ENCODE measurements around the gene TGFA.

Gene TGFA

DNA sequence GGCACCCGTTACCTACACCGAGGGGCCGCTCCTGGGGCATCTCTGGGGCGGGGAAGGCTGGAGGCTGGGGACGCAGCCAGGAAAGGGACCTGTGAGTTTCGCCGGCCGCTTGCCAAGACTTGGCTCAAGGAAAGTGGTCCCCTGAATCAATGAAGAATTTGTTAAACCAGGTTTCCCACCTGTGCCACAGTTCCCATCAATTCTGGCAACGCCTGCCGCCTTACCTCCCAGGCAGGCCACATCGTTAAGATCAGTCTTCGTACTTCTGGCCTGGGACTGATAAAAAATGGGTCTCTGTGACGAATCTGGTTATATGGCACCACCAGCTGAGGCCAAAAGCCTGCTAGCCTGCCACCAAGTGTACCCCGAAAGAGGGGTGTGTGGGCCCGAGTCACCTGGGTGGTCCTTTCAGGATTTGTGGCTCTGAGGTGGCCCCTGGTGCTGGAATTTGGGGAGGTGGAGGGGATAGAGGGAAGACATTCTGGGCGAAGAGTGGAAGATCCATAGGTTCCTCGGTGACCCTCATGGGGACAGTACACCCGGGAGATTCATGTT lies 789 bp upstream of the TGFA start:
- Histone ChIP-seq H2AFZ (ENCODE audit: low read depth, low read length) (peak overlapping the region; percentile 83), H3K4me3 (ENCODE audit: low read length) (peak overlapping the region; percentile 87), H3K79me2 (ENCODE audit: low read length) (no peaks in the 10 kb centered on the region), H3K27ac (ENCODE audit: low read length) (no peak overlapping the region), H3K4me2 (ENCODE audit: low read length) (peak overlapping the region; percentile 99), H3K4me1 (ENCODE audit: low read length) (peaks cover 22% of the 10 kb centered on the region), H4K20me1 (ENCODE audit: insufficient read depth, low read length) (no peaks in the 10 kb centered on the region), H3K9ac (ENCODE audit: low read length) (peak overlapping the region; percentile 71), H3K36me3 (replicated peaks; ENCODE audit: low read depth, low read length) (no peaks in the 10 kb centered on the region), H3K9me3 (ENCODE audit: insufficient read depth, low read length) (no peaks in the 10 kb centered on the region), H3K27me3 (ENCODE audit: low read depth, low read length) (peaks cover 40% of the 10 kb centered on the region)
- no peak for TF ChIP-seq EZH2phosphoT487 (IDR thresholded peaks at IDR 0.05; ENCODE audit: low read depth)
- TF ChIP-seq, protein P1, sequence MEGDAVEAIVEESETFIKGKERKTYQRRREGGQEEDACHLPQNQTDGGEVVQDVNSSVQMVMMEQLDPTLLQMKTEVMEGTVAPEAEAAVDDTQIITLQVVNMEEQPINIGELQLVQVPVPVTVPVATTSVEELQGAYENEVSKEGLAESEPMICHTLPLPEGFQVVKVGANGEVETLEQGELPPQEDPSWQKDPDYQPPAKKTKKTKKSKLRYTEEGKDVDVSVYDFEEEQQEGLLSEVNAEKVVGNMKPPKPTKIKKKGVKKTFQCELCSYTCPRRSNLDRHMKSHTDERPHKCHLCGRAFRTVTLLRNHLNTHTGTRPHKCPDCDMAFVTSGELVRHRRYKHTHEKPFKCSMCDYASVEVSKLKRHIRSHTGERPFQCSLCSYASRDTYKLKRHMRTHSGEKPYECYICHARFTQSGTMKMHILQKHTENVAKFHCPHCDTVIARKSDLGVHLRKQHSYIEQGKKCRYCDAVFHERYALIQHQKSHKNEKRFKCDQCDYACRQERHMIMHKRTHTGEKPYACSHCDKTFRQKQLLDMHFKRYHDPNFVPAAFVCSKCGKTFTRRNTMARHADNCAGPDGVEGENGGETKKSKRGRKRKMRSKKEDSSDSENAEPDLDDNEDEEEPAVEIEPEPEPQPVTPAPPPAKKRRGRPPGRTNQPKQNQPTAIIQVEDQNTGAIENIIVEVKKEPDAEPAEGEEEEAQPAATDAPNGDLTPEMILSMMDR (IDR thresholded peaks at IDR 0.05; ENCODE audit: low read depth, low read length): no peak

DNA sequence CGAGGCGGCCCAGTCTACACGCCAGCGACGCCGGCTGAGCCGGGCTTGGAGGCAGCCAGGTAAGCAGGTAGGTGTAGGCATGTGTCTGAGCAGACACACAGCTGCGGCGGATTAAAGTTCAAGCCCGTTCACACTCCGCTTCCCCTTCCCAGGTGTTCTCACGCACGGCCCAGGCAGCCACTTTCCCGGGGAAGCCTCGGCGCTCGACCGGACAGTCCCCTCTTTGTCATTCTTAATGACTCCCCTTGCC lies 367 bp downstream of the TGFA start:
- H3K4me2 ChIP-seq (ENCODE audit: low read length): peak overlapping the region; percentile 99
- H3K9ac ChIP-seq (ENCODE audit: low read length): peak overlapping the region; percentile 71
- H3K4me3 ChIP-seq (ENCODE audit: low read length): peak overlapping the region; percentile 87
- no peaks in the 10 kb centered on the region for H3K36me3 ChIP-seq (replicated peaks; ENCODE audit: low read depth, low read length)
- TF ChIP-seq EZH2phosphoT487 (IDR thresholded peaks at IDR 0.05; ENCODE audit: low read depth): no peak
- TF ChIP-seq, protein P1 (IDR thresholded peaks at IDR 0.05; ENCODE audit: low read depth, low read length): no peak
- no peaks in the 10 kb centered on the region for H3K9me3 ChIP-seq (ENCODE audit: insufficient read depth, low read length)
- no peaks in the 10 kb centered on the region for H4K20me1 ChIP-seq (ENCODE audit: insufficient read depth, low read length)
- H3K27me3 ChIP-seq (ENCODE audit: low read depth, low read length): peaks cover 35% of the 10 kb centered on the region
- H3K27ac ChIP-seq (ENCODE audit: low read length): no peak overlapping the region
- H2AFZ ChIP-seq (ENCODE audit: low read depth, low read length): peak overlapping the region; percentile 90
- H3K4me1 ChIP-seq (ENCODE audit: low read length): peaks cover 22% of the 10 kb centered on the region
- no peaks in the 10 kb centered on the region for H3K79me2 ChIP-seq (ENCODE audit: low read length)

DNA sequence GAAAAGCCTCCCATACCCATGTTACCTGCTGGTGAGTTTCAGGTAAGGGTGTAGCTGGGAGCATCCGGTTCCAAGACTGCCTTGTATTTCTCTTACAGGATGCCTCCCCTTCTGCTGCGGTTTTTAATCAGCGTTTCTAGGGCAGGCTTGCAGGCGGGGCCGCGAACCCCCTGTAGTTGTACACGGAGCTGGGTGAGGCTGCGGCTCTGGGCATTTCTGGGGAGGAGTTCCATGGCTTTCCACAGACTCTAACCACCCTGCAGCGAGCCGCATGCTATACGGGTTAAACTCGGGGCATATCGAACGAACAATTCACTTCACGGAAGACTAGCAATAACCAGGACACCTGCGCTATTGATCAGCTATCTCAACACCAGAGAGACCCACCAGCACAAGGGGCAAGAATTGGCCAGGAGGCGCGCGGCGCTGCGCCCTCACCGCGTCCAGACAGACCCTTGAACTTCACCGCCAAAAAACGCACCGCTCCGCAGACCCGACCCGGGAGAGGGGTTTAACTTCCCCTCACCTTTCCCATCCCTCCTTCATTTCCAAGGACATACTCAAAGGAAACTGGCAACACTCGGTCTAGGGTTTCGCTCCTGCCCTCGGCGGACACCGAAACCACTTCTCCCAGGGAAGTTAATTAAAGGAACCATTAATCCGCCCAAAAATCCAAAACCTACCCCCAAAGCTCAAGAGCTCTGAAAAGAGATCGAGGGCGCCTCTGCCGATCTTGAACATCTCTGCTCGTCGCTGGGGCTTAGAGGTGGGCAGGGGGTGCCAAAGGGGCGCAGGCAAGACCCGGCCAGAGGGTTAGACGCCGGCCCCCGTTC lies 909 bp downstream of the TGFA start:
- no peak overlapping the region for H3K27ac ChIP-seq (ENCODE audit: low read length)
- H3K27me3 ChIP-seq (ENCODE audit: low read depth, low read length): peaks cover 31% of the 10 kb centered on the region
- no peaks in the 10 kb centered on the region for H3K79me2 ChIP-seq (ENCODE audit: low read length)
- peaks cover 22% of the 10 kb centered on the region for H3K4me1 ChIP-seq (ENCODE audit: low read length)
- peak overlapping the region; percentile 90; the same call in 1 of the 2 replicates for H2AFZ ChIP-seq (ENCODE audit: low read depth, low read length)
- no peaks in the 10 kb centered on the region for H4K20me1 ChIP-seq (ENCODE audit: insufficient read depth, low read length)
- H3K9ac ChIP-seq (ENCODE audit: low read length): peak overlapping the region; percentile 71; the same call in 1 of the 2 replicates
- TF ChIP-seq EZH2phosphoT487 (IDR thresholded peaks at IDR 0.05; ENCODE audit: low read depth): no peak
- TF ChIP-seq, protein P1 (IDR thresholded peaks at IDR 0.05; ENCODE audit: low read depth, low read length): no peak
- H3K4me2 ChIP-seq (ENCODE audit: low read length): peak overlapping the region; percentile 99
- peak overlapping the region; percentile 87 for H3K4me3 ChIP-seq (ENCODE audit: low read length)
- H3K9me3 ChIP-seq (ENCODE audit: insufficient read depth, low read length): no peaks in the 10 kb centered on the region
- H3K36me3 ChIP-seq (replicated peaks; ENCODE audit: low read depth, low read length): no peaks in the 10 kb centered on the region

DNA sequence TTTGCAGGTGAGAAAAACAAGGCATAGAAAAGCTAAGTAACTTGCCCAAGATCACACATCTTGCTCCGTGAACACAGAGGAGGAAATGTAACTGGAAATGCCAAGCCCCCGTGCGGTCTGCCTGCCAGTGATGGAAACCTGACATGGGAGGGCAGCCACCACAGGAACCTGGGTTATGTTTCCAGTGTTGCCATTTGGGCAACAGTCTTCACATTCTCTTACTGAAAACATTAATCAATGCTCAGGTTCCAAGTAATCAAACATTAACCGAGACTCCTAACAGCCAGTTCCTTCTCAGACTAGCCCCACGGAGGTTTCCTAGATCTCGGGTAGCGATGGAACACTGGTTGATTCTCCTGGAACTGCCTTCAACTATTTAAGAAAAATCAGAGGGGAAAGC lies 2.5 kb downstream of the TGFA start:
- Histone ChIP-seq H3K36me3 (replicated peaks; ENCODE audit: low read depth, low read length) (no peaks in the 10 kb centered on the region), H3K27ac (ENCODE audit: low read length) (no peak overlapping the region), H3K9me3 (ENCODE audit: insufficient read depth, low read length) (no peaks in the 10 kb centered on the region), H4K20me1 (ENCODE audit: insufficient read depth, low read length) (no peaks in the 10 kb centered on the region), H3K27me3 (ENCODE audit: low read depth, low read length) (peaks cover 27% of the 10 kb centered on the region), H2AFZ (ENCODE audit: low read depth, low read length) (no peak overlapping the region), H3K79me2 (ENCODE audit: low read length) (no peaks in the 10 kb centered on the region), H3K4me2 (ENCODE audit: low read length) (peak overlapping the region; percentile 55), H3K4me1 (ENCODE audit: low read length) (peaks cover 22% of the 10 kb centered on the region), H3K4me3 (ENCODE audit: low read length) (peak overlapping the region; percentile 43), H3K9ac (ENCODE audit: low read length) (no peak overlapping the region)
- TF ChIP-seq EZH2phosphoT487 (IDR thresholded peaks at IDR 0.05; ENCODE audit: low read depth): no peak
- TF ChIP-seq, protein P1 (IDR thresholded peaks at IDR 0.05; ENCODE audit: low read depth, low read length): no peak

All from OCI-LY3 (cell line).